DND-41 (cell line): ENCODE results near the gene HTR3D.

Experiments used
- EZH2 ChIP-seq: IDR thresholded peaks from 3 replicates; pipeline ENCODE4 v1.6.1; 2012; ENCODE audit warnings: borderline replicate concordance, low read depth, mild to moderate bottlenecking, moderate library complexity, low read length, inconsistent platforms; ENCODE audit not compliant: severe bottlenecking
- TF ChIP-seq, protein P1 (sequence below): IDR thresholded peaks from 2 replicates; pipeline ENCODE4 v1.5.1; 2012; ENCODE audit warnings: borderline replicate concordance, low read length, moderate library complexity, mild to moderate bottlenecking; ENCODE audit not compliant: poor library complexity, severe bottlenecking; ENCODE audit errors: extremely low read depth

DNA sequence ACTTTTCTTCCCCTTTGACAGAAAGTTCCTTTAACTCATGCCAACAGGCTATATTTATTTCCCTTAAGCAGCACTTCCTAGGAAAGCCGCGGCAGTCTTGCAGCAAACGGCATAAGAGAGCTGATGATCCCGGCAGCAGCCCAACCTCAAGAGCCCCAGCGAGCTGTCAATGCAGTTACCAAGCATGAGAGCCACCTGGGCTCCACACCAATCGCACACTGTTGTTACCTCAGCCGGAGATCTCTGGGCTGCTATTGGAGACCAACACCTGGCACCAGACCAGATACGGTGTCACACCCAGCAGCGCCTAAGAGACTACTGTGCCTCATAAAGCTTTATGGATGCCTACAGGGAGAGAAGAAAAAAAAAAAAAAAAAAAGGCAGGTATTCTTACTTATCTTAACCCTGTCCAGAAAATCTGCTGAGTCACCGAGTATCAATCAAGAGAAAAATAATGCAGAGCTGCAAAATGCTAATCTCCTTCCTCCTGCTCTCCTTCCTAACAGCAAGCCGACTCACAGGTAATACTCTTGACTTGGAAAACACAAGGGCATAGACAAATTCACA, 25.5 kb upstream of the HTR3D start:
- TF ChIP-seq, protein P1, sequence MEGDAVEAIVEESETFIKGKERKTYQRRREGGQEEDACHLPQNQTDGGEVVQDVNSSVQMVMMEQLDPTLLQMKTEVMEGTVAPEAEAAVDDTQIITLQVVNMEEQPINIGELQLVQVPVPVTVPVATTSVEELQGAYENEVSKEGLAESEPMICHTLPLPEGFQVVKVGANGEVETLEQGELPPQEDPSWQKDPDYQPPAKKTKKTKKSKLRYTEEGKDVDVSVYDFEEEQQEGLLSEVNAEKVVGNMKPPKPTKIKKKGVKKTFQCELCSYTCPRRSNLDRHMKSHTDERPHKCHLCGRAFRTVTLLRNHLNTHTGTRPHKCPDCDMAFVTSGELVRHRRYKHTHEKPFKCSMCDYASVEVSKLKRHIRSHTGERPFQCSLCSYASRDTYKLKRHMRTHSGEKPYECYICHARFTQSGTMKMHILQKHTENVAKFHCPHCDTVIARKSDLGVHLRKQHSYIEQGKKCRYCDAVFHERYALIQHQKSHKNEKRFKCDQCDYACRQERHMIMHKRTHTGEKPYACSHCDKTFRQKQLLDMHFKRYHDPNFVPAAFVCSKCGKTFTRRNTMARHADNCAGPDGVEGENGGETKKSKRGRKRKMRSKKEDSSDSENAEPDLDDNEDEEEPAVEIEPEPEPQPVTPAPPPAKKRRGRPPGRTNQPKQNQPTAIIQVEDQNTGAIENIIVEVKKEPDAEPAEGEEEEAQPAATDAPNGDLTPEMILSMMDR, result no peak
- TF ChIP-seq EZH2, result no peak
